MM.1S (cell line): ENCODE results near the gene HOXA2.

Source experiments
- DNase-seq: peaks from one replicate; pipeline ENCODE4 v3.0.0-alpha.2; 2015
- H2AFZ ChIP-seq: fragments of 300-600 bp; sonication (generic); 2 replicates; pipeline ENCODE4 v1.6.0; 2016; ENCODE audit warnings: antibody characterized with exemption, low read length
- H3F3A ChIP-seq: fragments of 300-600 bp; sonication (generic); 2 replicates; pipeline ENCODE4 v1.6.1; 2016; ENCODE audit warnings: mild to moderate bottlenecking, antibody characterized with exemption, low read length, moderate library complexity, mixed read lengths; ENCODE audit not compliant: insufficient read depth
- H3K27ac ChIP-seq: fragments of 300-600 bp; sonication (generic); 2 replicates; pipeline ENCODE4 v1.5.1; 2016; ENCODE audit warnings: mild to moderate bottlenecking, low read length
- H3K27me3 ChIP-seq: fragments of 300-600 bp; sonication (generic); replicated peaks from 2 replicates; pipeline ENCODE4 v1.6.0; 2016; ENCODE audit warnings: low read length; ENCODE audit not compliant: insufficient read depth
- H3K36me3 ChIP-seq: fragments of 300-600 bp; sonication (generic); replicated peaks from 2 replicates; pipeline ENCODE4 v1.6.1; 2016; ENCODE audit warnings: mild to moderate bottlenecking, low read length, mixed read lengths; ENCODE audit not compliant: insufficient read depth
- H3K4me1 ChIP-seq: fragments of 300-600 bp; sonication (generic); 2 replicates; pipeline ENCODE4 v1.6.1; 2016; ENCODE audit warnings: low read length, mixed read lengths
- H3K4me2 ChIP-seq: fragments of 300-600 bp; sonication (generic); 2 replicates; pipeline ENCODE4 v1.6.0; 2016; ENCODE audit warnings: low read depth, low read length
- H3K4me3 ChIP-seq: fragments of 300-600 bp; sonication (generic); 2 replicates; pipeline ENCODE4 v1.5.1; 2016; ENCODE audit warnings: low read length, mixed read lengths
- H3K79me2 ChIP-seq: fragments of 300-600 bp; sonication (generic); 2 replicates; pipeline ENCODE4 v1.6.1; 2016; ENCODE audit warnings: mixed run types, low read length, mixed read lengths
- H3K9ac ChIP-seq: fragments of 300-600 bp; sonication (generic); 2 replicates; pipeline ENCODE4 v1.6.1; 2016; ENCODE audit warnings: low read length, mixed read lengths
- H3K9me2 ChIP-seq: fragments of 300-600 bp; sonication (generic); replicated peaks from 2 replicates; pipeline ENCODE4 v1.6.1; 2016; ENCODE audit warnings: mild to moderate bottlenecking, low read length, mixed read lengths; ENCODE audit not compliant: insufficient read depth
- H3K9me3 ChIP-seq: fragments of 300-600 bp; sonication (generic); replicated peaks from 2 replicates; pipeline ENCODE4 v1.6.1; 2016; ENCODE audit warnings: mild to moderate bottlenecking, low read length, mixed read lengths; ENCODE audit not compliant: insufficient read depth
- H4K20me1 ChIP-seq: fragments of 300-600 bp; sonication (generic); 2 replicates; pipeline ENCODE4 v1.6.1; 2016; ENCODE audit warnings: mild to moderate bottlenecking, low read length, moderate library complexity, mixed read lengths; ENCODE audit not compliant: insufficient read depth
- CTCF ChIP-seq: fragments of 300-600 bp; sonication (generic); IDR thresholded peaks from 2 replicates; pipeline ENCODE4 v1.5.1; 2016; ENCODE audit warnings: antibody characterized with exemption, low read length, mixed read lengths
- EZH2 ChIP-seq: fragments of 300-600 bp; sonication (generic); optimal IDR thresholded peaks from 2 replicates; pipeline ENCODE3; 2017; ENCODE audit warnings: low read depth, mild to moderate bottlenecking, antibody characterized with exemption, low read length, mixed read lengths
- EZH2phosphoT487 ChIP-seq: fragments of 300-600 bp; sonication (generic); IDR thresholded peaks from 2 replicates; pipeline ENCODE4 v1.6.1; 2018; ENCODE audit warnings: antibody characterized with exemption, low read length

HOXA2 gene

GRCh38 chr7:27102581-27103442, at the start of gene HOXA2:
Gene HOXA2 (minus strand): TSS chr7:27102683. CDS start chr7:27102500, 183 bp downstream.
- Histone ChIP-seq H3F3A (no peaks in the 10 kb centered on the region), H3K36me3 (no peaks in the 10 kb centered on the region), H3K27ac (no peak within 1 kb of the TSS), H3K9ac (no peak within 1 kb of the TSS), H3K4me2 (no peak within 1 kb of the TSS), H3K4me1 (no peaks in the 10 kb centered on the region), H3K27me3 (peaks cover 44% of the 10 kb centered on the region), H3K4me3 (no peak within 1 kb of the TSS), H2AFZ (no peak within 1 kb of the TSS), H3K9me2 (no peaks in the 10 kb centered on the region), H3K79me2 (no peaks in the 10 kb centered on the region), H4K20me1 (no peaks in the 10 kb centered on the region), H3K9me3 (no peaks in the 10 kb centered on the region)
- no peak for TF ChIP-seq EZH2phosphoT487
- TF ChIP-seq CTCF: no peak
- TF ChIP-seq EZH2: no peak
- DNase-seq: no peak

GRCh38 chr7:27151341-27151930, 49.0 kb upstream of the HOXA2 start:
- Histone ChIP-seq H3K27me3 (peaks cover 86% of the 10 kb centered on the region), H3K4me2 (peak overlapping the region; percentile 96), H3K4me1 (peaks cover 7% of the 10 kb centered on the region; the same call in 1 of the 2 replicates)

More at GRCh38 chr7:27151341-27151930, 49.0 kb upstream of the HOXA2 start:
- no peaks in the 10 kb centered on the region for H3K36me3 ChIP-seq
- H3K4me3 ChIP-seq: peak overlapping the region; percentile 61
- no peaks in the 10 kb centered on the region for H3K9me2 ChIP-seq
- DNase-seq: no peak
- H3K9me3 ChIP-seq: no peaks in the 10 kb centered on the region
- H2AFZ ChIP-seq: peak overlapping the region; percentile 64
- no peaks in the 10 kb centered on the region for H4K20me1 ChIP-seq
- no peaks in the 10 kb centered on the region for H3K79me2 ChIP-seq
- TF ChIP-seq CTCF (no peak), EZH2phosphoT487 (no peak), EZH2 (no peak)
- no peak overlapping the region for H3K9ac ChIP-seq
- no peaks in the 10 kb centered on the region for H3F3A ChIP-seq
- H3K27ac ChIP-seq: no peak overlapping the region
